Renal cortex interstitium (tissue), 11 donors: Measurements from ENCODE around the gene PSD4. TPM values are rescaled to one million over a fixed set of nuclear protein-coding genes. Genes with fewer than 3 reads are reported as not detected.
A peak's percentile ranks its signal among the peaks of the same experiment; 100 is the strongest.

Source experiments
- DNase-seq, 11 donors: peaks; one replicate each; pipeline ENCODE4 v3.0.0-alpha.2; 2013; ENCODE audit warnings: low read depth in 9 of 11, low spot score in 4 of 11; ENCODE audit errors: extremely low read depth in 1 of 11
- polyA plus RNA-seq, 3 donors: library from polyadenylated mRNA; unstranded; fragments of 120-200 nt; gene quantifications; one replicate each; pipeline ENCODE4 v1.2.1, GENCODE V29; 2013; ENCODE audit not compliant: insufficient read length in 3 of 3

Gene PSD4
- polyA plus RNA-seq, 3 donors = 7.1 to 11.1 (median 9.4) TPM

GRCh38 chr2:113238871-113239839 lies 65.4 kb downstream of the PSD4 start:
- DNase-seq = no peak

- DNase-seq = peak in 1 of 11 donors; percentile 43
These were observed 66.6 kb downstream of the PSD4 start for GRCh38 chr2:113240150-113240914.

- DNase-seq = no peak
These were observed 67.4 kb downstream of the PSD4 start for GRCh38 chr2:113240915-113241911.

GRCh38 chr2:113242327-113242726 lies 68.6 kb downstream of the PSD4 start:
- DNase-seq = no peak

GRCh38 chr2:113245276-113245711 lies 71.5 kb downstream of the PSD4 start:
- DNase-seq = no peak

- DNase-seq = no peak
These were observed 72.8 kb downstream of the PSD4 start for GRCh38 chr2:113246606-113247005.

GRCh38 chr2:113248997-113249770 lies 75.4 kb downstream of the PSD4 start:
- peak in 9 of 11 donors; percentile 43 to 69 (median 60) for DNase-seq

GRCh38 chr2:113251118-113251517 lies 77.3 kb downstream of the PSD4 start:
- no peak for DNase-seq

GRCh38 chr2:113252047-113252590 lies 78.3 kb downstream of the PSD4 start:
- no peak for DNase-seq

GRCh38 chr2:113253453-113253852 lies 79.7 kb downstream of the PSD4 start:
- no peak for DNase-seq

GRCh38 chr2:113255140-113256070 lies 81.6 kb downstream of the PSD4 start:
- no peak for DNase-seq

- no peak for DNase-seq
These were observed 83.9 kb downstream of the PSD4 start for GRCh38 chr2:113257516-113258264.

GRCh38 chr2:113258471-113259147 lies 84.8 kb downstream of the PSD4 start:
- no peak for DNase-seq
